ENCODE data around the gene HOXC12. TPM values are rescaled to one million over a fixed set of nuclear protein-coding genes. Genes with fewer than 3 reads are reported as not detected.

HOXC12 gene
- total RNA-seq, 1 donor from 2014 or later = not detected

- intact Hi-C loops (cut with micrococcal nuclease) = loop anchor here (5.0 kb wide), 1 partner anchor 34 kb away; no protein-coding TSS in a partner anchor
These were observed 24.0 kb downstream of the HOXC12 start for GRCh38 chr12:53978477-53979356.

GRCh38 chr12:53980104-53980801, 25.6 kb downstream of the HOXC12 start:
- intact Hi-C loops (cut with micrococcal nuclease) = loop anchor here (2.0 kb wide), 1 partner anchor 15 kb away; no protein-coding TSS in a partner anchor

GRCh38 chr12:53980802-53981496, 26.2 kb downstream of the HOXC12 start:
- intact Hi-C loops (cut with micrococcal nuclease) = loop anchor here (2.0 kb wide), 1 partner anchor 14 kb away; no protein-coding TSS in a partner anchor

- intact Hi-C loops (cut with micrococcal nuclease) = loop anchor here (2.0 kb wide), 1 partner anchor 13 kb away; no protein-coding TSS in a partner anchor
These were observed 27.2 kb downstream of the HOXC12 start for GRCh38 chr12:53981634-53982565.

GRCh38 chr12:53982648-53983567, 28.2 kb downstream of the HOXC12 start:
- intact Hi-C loops (cut with micrococcal nuclease) = no loop called here

- intact Hi-C loops (cut with micrococcal nuclease) = no loop called here
These were observed 28.9 kb downstream of the HOXC12 start for GRCh38 chr12:53983568-53983949.

GRCh38 chr12:53983950-53984572, 29.4 kb downstream of the HOXC12 start:
- intact Hi-C loops (cut with micrococcal nuclease) = no loop called here

GRCh38 chr12:53984901-53985691, 30.4 kb downstream of the HOXC12 start, which contains the start of gene HOXC10:
HOXC10 (plus strand) TSS chr12:53985146; CDS start chr12:53985260, 114 bp downstream.
- intact Hi-C loops (cut with micrococcal nuclease) = loop anchor here (1.0 to 5.0 kb wide), 3 partner anchors 33 to 217 kb away; partner anchors contain the start of genes HOXC12 and HOXC5

GRCh38 chr12:53985692-53985993, 30.9 kb downstream of the HOXC12 start:
- intact Hi-C loops (cut with micrococcal nuclease) = loop anchor here (1.0 to 5.0 kb wide), 3 partner anchors 33 to 217 kb away; partner anchors contain the start of genes HOXC12 and HOXC5

GRCh38 chr12:53985994-53986685, 31.4 kb downstream of the HOXC12 start:
- intact Hi-C loops (cut with micrococcal nuclease) = loop anchor here (1.0 to 5.0 kb wide), 4 partner anchors 8 to 216 kb away; partner anchors contain the start of genes HOXC12 and HOXC5

- intact Hi-C loops (cut with micrococcal nuclease) = loop anchor here (1.0 to 5.0 kb wide), 3 partner anchors 7 to 45 kb away; partner anchors contain the start of genes HOXC12 and HOXC5
These were observed 32.2 kb downstream of the HOXC12 start for GRCh38 chr12:53986686-53987483.

- intact Hi-C loops (cut with micrococcal nuclease) = loop anchor here (5.0 kb wide), 2 partner anchors 36 to 44 kb away; partner anchors contain the start of genes HOXC12 and HOXC5
These were observed 33.1 kb downstream of the HOXC12 start for GRCh38 chr12:53987787-53988230.

GRCh38 chr12:53988541-53989226, 34.0 kb downstream of the HOXC12 start:
- intact Hi-C loops (cut with micrococcal nuclease) = loop anchor here (1.0 to 5.0 kb wide), 3 partner anchors 36 to 287 kb away; partner anchors contain the start of genes HOXC12 and HOXC5

- intact Hi-C loops (cut with micrococcal nuclease) = loop anchor here (1.0 to 5.0 kb wide), 3 partner anchors 37 to 288 kb away; partner anchors contain the start of genes HOXC12 and HOXC5
These were observed 34.8 kb downstream of the HOXC12 start for GRCh38 chr12:53989227-53990113.
